ENCODE results near the gene PSD2.

GRCh38 chr5:139825690-139826089 is 30.1 kb downstream of the PSD2 start:
- TF ChIP-seq CTCF (IDR thresholded peaks at IDR 0.05) (no peak), REST (IDR thresholded peaks at IDR 0.05; ENCODE audit: insufficient read depth in 1 of 2, low read depth in 2 of 2, low read length in 1 of 2) (no peak), SIN3A (IDR thresholded peaks at IDR 0.05; ENCODE audit: borderline replicate concordance, insufficient read depth, low read depth, low read length) (no peak), TCF7L2 (IDR thresholded peaks at IDR 0.05; ENCODE audit: low read depth, low read length) (no peak)
